ENCODE data around the gene TANGO6.

DNA sequence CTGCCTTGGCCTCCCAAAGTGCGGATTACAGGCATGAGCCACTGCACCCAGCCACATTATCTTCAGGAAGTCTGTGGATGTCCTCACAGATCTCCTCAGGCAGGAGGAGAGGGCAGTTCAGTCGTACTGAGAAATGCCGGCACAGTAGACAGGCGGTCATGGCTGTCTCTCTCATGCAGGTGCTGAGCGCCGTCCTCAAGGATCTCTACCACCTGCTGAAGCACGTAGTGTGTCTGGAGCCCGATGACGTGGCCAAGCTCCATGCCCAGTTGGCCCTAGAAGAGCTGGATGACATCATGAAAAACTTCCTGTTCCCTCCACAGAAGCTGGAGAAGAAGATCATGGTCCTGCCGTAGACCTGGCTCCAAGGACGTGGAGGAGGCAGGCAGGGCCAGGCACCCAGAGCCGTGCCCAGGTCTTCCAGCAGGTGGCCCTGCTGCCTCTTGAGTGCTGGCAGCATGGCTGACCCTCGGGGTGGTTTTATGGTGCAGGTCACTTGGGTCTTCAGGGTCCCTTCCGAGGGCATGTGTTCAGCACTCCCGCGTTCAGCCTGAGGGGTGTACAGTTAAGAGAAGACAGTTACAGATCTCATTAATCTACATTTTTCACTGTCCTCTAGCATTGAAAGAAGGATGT is 240.1 kb downstream of the TANGO6 start:
- TF ChIP-seq, protein P1, sequence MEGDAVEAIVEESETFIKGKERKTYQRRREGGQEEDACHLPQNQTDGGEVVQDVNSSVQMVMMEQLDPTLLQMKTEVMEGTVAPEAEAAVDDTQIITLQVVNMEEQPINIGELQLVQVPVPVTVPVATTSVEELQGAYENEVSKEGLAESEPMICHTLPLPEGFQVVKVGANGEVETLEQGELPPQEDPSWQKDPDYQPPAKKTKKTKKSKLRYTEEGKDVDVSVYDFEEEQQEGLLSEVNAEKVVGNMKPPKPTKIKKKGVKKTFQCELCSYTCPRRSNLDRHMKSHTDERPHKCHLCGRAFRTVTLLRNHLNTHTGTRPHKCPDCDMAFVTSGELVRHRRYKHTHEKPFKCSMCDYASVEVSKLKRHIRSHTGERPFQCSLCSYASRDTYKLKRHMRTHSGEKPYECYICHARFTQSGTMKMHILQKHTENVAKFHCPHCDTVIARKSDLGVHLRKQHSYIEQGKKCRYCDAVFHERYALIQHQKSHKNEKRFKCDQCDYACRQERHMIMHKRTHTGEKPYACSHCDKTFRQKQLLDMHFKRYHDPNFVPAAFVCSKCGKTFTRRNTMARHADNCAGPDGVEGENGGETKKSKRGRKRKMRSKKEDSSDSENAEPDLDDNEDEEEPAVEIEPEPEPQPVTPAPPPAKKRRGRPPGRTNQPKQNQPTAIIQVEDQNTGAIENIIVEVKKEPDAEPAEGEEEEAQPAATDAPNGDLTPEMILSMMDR (IDR thresholded peaks at IDR 0.05 in 2 of 3, conservative IDR thresholded peaks at IDR 0.05 in 1 of 3; ENCODE audit: control insufficient read depth in 2 of 3, extremely low read depth in 1 of 3, insufficient read depth in 1 of 3, low read depth in 3 of 3, low read length in 3 of 3): peak; percentile 8 to 34 (median 9); a peak in 2 of 6 replicates
- TF ChIP-seq NR2C1 (IDR thresholded peaks at IDR 0.05): no peak
- TF ChIP-seq TBL1XR1 (IDR thresholded peaks at IDR 0.05; ENCODE audit: low read depth, low read length): no peak
- TF ChIP-seq EZH2 (IDR thresholded peaks at IDR 0.05; ENCODE audit: borderline replicate concordance, control insufficient read depth, low read depth, low read length): no peak
- TF ChIP-seq SMAD5 (IDR thresholded peaks at IDR 0.05; ENCODE audit: low read depth): no peak
- TF ChIP-seq EP300 (IDR thresholded peaks at IDR 0.05; ENCODE audit: borderline replicate concordance in 1 of 2, control insufficient read depth in 1 of 2, low read depth in 2 of 2, low read length in 2 of 2): no peak
- TF ChIP-seq, protein P2, sequence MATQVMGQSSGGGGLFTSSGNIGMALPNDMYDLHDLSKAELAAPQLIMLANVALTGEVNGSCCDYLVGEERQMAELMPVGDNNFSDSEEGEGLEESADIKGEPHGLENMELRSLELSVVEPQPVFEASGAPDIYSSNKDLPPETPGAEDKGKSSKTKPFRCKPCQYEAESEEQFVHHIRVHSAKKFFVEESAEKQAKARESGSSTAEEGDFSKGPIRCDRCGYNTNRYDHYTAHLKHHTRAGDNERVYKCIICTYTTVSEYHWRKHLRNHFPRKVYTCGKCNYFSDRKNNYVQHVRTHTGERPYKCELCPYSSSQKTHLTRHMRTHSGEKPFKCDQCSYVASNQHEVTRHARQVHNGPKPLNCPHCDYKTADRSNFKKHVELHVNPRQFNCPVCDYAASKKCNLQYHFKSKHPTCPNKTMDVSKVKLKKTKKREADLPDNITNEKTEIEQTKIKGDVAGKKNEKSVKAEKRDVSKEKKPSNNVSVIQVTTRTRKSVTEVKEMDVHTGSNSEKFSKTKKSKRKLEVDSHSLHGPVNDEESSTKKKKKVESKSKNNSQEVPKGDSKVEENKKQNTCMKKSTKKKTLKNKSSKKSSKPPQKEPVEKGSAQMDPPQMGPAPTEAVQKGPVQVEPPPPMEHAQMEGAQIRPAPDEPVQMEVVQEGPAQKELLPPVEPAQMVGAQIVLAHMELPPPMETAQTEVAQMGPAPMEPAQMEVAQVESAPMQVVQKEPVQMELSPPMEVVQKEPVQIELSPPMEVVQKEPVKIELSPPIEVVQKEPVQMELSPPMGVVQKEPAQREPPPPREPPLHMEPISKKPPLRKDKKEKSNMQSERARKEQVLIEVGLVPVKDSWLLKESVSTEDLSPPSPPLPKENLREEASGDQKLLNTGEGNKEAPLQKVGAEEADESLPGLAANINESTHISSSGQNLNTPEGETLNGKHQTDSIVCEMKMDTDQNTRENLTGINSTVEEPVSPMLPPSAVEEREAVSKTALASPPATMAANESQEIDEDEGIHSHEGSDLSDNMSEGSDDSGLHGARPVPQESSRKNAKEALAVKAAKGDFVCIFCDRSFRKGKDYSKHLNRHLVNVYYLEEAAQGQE (IDR thresholded peaks at IDR 0.05; ENCODE audit: low read depth, low read length): no peak
- no peak for TF ChIP-seq BHLHE40 (IDR thresholded peaks at IDR 0.05; ENCODE audit: borderline replicate concordance in 1 of 2, low read depth in 2 of 2, low read length in 1 of 2)
- no peak for TF ChIP-seq SMAD1 (IDR thresholded peaks at IDR 0.05; ENCODE audit: low read depth, partially characterized antibody)
- TF ChIP-seq TAF1 (IDR thresholded peaks at IDR 0.05; ENCODE audit: borderline replicate concordance, low read depth, low read length): no peak
- TF ChIP-seq JUND (IDR thresholded peaks at IDR 0.05; ENCODE audit: low read depth, low read length): no peak
- no peak for TF ChIP-seq ASH2L (IDR thresholded peaks at IDR 0.05; ENCODE audit: borderline replicate concordance, low read depth)
- no peak for TF ChIP-seq POLR2A (IDR thresholded peaks at IDR 0.05; ENCODE audit: low read depth, low read length)
